ENCODE data around the gene RIN3.
"Not testable (repeated sequence)": the region's sequence is repeated elsewhere in the genome, so short reads cannot be mapped to it uniquely, and the experiment has no call there.

The RIN3 gene

DNA sequence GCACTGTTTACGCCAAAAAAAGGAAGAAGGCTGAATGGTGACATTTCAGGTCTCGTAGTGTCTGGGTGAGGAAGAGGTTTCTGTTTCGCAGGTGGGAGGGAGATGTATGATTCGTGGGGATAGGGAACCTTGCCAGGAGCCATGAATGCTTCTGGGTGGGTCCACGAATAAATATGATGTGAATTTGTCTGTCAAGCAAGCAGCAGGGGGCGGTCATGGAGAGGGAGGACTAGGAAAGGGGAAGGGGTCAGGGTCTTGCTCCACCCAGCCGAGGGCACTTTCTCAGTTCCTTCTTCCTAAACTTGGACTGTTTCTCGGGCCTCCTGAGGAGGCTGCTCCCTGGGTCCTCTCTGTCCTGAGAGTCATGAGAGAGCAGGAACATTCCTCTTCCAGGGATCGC is 162.4 kb downstream of the RIN3 start:
- no peak overlapping the region for H3K4me3 Mint-ChIP-seq
- peaks cover 3% of the 10 kb centered on the region for H3K27me3 Mint-ChIP-seq (ENCODE audit: low read depth)
- H3K9me3 Mint-ChIP-seq: no peaks in the 10 kb centered on the region
- H3K4me1 Mint-ChIP-seq: no peaks in the 10 kb centered on the region
- peaks cover 4% of the 10 kb centered on the region for H3K36me3 Mint-ChIP-seq (ENCODE audit: low read depth)
- no peak for TF ChIP-seq CTCF (IDR thresholded peaks at IDR 0.05; ENCODE audit: unreplicated experiment in 3 of 3)
- H3K27ac Mint-ChIP-seq: no peak overlapping the region

GRCh38 chr14:92676403-92677086 is 163.0 kb downstream of the RIN3 start:
- Mint-ChIP-seq H3K4me3 (no peak overlapping the region), H3K36me3 (ENCODE audit: low read depth) (peaks cover 4% of the 10 kb centered on the region), H3K4me1 (no peaks in the 10 kb centered on the region), H3K27me3 (ENCODE audit: low read depth) (peaks cover 3% of the 10 kb centered on the region), H3K27ac (no peak overlapping the region), H3K9me3 (no peaks in the 10 kb centered on the region)
- TF ChIP-seq CTCF (IDR thresholded peaks at IDR 0.05; ENCODE audit: unreplicated experiment in 3 of 3): no peak

DNA sequence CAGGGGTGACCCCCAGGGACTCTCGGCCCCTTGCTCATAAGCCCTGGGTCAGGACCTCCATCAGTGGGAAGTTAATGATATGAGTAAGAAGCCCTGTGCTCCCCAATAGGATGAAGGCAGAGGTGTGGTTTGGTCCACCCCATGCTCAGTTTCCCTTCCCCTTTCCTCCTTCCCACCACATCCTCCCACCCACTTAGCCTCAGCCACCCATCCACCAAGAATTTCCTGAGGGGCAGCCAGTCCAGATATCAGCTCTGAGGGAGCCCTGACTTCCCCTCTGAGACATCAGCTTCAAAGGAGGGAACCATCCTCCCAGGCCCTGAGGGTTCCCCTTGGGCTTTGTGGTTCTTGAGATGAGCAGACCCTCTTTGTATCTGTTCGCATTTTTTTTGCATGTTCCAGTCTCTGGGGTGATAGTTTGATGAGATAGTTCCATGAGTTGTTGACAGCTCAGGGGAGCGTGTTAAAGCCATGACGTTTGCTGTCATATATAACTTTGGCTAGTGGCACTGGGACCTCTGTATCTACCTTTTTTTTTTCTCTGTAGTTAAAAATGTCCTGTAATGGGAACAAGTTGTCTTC is 163.6 kb downstream of the RIN3 start:
- Mint-ChIP-seq H3K27ac (no peak overlapping the region), H3K4me3 (no peak overlapping the region), H3K27me3 (ENCODE audit: low read depth) (peaks cover 3% of the 10 kb centered on the region), H3K4me1 (no peaks in the 10 kb centered on the region), H3K36me3 (ENCODE audit: low read depth) (peaks cover 4% of the 10 kb centered on the region), H3K9me3 (no peaks in the 10 kb centered on the region)
- no peak for TF ChIP-seq CTCF (IDR thresholded peaks at IDR 0.05; ENCODE audit: unreplicated experiment in 3 of 3)

GRCh38 chr14:92677955-92678354 is 164.4 kb downstream of the RIN3 start:
- no peak overlapping the region for H3K4me3 Mint-ChIP-seq
- no peaks in the 10 kb centered on the region for H3K4me1 Mint-ChIP-seq
- no peak overlapping the region for H3K27ac Mint-ChIP-seq

DNA sequence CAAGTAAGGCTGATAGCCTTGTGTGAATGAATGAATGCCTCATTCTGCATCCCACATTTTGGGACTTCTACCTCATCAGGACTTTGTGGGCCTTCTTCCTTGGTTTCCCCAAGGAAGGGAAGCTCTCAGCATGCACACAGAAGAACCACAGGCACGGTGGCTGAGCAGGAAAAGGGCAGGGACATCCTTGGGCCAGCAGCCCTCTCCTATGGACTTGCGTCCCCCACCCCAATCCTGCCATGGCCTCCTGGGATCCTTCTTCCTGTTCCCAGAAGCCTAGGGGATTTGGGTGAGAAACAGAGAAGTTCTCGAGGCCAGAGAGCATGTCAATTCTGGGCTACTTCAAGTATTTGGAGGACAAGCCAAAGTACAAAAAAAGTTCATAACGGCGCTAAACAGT is 165.2 kb downstream of the RIN3 start:
- Mint-ChIP-seq H3K27ac (no peak overlapping the region), H3K9me3 (no peaks in the 10 kb centered on the region), H3K4me1 (no peaks in the 10 kb centered on the region), H3K27me3 (ENCODE audit: low read depth) (no peaks in the 10 kb centered on the region), H3K4me3 (no peak overlapping the region), H3K36me3 (ENCODE audit: low read depth) (peaks cover 4% of the 10 kb centered on the region)
- no peak for TF ChIP-seq CTCF (IDR thresholded peaks at IDR 0.05; ENCODE audit: unreplicated experiment in 3 of 3)

More at GRCh38 chr14:92677955-92678354, 164.4 kb downstream of the RIN3 start:
- no peaks in the 10 kb centered on the region for H3K9me3 Mint-ChIP-seq
- no peak for TF ChIP-seq CTCF (IDR thresholded peaks at IDR 0.05; ENCODE audit: unreplicated experiment in 3 of 3)
- H3K27me3 Mint-ChIP-seq (ENCODE audit: low read depth): no peaks in the 10 kb centered on the region
- H3K36me3 Mint-ChIP-seq (ENCODE audit: low read depth): peaks cover 4% of the 10 kb centered on the region

DNA sequence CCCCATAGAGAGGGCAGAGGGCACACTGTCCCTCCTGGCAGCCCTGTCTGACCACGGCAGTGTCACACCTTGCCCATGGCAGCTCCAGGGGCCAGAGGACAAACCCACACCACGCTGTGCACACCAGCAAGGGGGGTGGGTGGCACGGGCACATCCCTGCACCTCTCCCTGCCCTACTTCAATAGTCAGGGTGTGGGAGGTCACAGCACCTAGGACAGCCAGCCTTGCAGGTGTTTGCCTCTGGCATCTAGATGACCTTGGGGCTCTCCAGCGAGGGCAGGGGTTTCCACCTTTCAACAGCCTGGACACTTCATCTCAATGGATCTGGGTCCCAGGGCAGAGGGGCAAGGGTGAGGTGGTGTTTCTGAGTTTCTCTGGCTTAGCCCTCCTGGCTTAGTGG is 165.7 kb downstream of the RIN3 start:
- TF ChIP-seq CTCF (IDR thresholded peaks at IDR 0.05; ENCODE audit: unreplicated experiment in 3 of 3): no peak
- no peaks in the 10 kb centered on the region for H3K4me1 Mint-ChIP-seq
- H3K4me3 Mint-ChIP-seq: no peak overlapping the region
- no peaks in the 10 kb centered on the region for H3K9me3 Mint-ChIP-seq
- H3K27ac Mint-ChIP-seq: no peak overlapping the region
- H3K36me3 Mint-ChIP-seq (ENCODE audit: low read depth): peaks cover 4% of the 10 kb centered on the region
- H3K27me3 Mint-ChIP-seq (ENCODE audit: low read depth): no peaks in the 10 kb centered on the region

- not testable (repeated sequence) for H3K4me1 Mint-ChIP-seq; H3K9me3 Mint-ChIP-seq; H3K27me3 Mint-ChIP-seq (ENCODE audit: low read depth); H3K27ac Mint-ChIP-seq; H3K4me3 Mint-ChIP-seq; H3K36me3 Mint-ChIP-seq (ENCODE audit: low read depth)
Observed at GRCh38 chr14:92680330-92680729, 166.7 kb downstream of the RIN3 start.

All from nephron (organoid).